Adrenal gland (tissue), 5 donors: ENCODE measurements around the gene LGR5.

Experiments
- CTCF ChIP-seq, 6 experiments: fragments of 450-650 bp in 4 of 6; fragments of 200-600 bp in 2 of 6; sonication (generic) in 1 of 6; IDR thresholded peaks; 1 replicate in 5 of 6; 2 replicates in 1 of 6; pipeline versions ENCODE4 v1.5.1 to v1.8.0; 2016 to 2021; ENCODE audit warnings: antibody characterized with exemption in 6 of 6, mild to moderate bottlenecking in 2 of 6, moderate library complexity in 1 of 6
- POLR2A ChIP-seq, 2 donors: fragments of 450-650 bp; IDR thresholded peaks; one replicate each; pipeline ENCODE4 v1.6.1; 2017; ENCODE audit warnings: antibody characterized with exemption in 2 of 2, mild to moderate bottlenecking in 2 of 2, moderate library complexity in 1 of 2
- donor health status: DM: no; HTN: no; CAD: no.

- TF ChIP-seq CTCF (IDR thresholded peaks at IDR 0.05) (no peak), POLR2A (IDR thresholded peaks at IDR 0.05) (no peak)
Measured at GRCh38 chr12:71445071-71445470, 5.5 kb downstream of the LGR5 start.
